DND-41 (cell line): ENCODE results near the gene GRM3.

Source experiments
- ATAC-seq: fragments of 200-7000 bp; cut with Tn5 transposase; 3 replicates; pipeline ENCODE4 v1.9.1; 2021; ENCODE audit warnings: low read depth; ENCODE audit not compliant: insufficient read depth
- DNase-seq: peaks from one replicate; pipeline ENCODE4 v3.0.0-alpha.2; 2020
- H2AFZ ChIP-seq: 2 replicates; pipeline ENCODE4 v1.6.0; 2012; ENCODE audit warnings: low read depth, low read length
- H3K27ac ChIP-seq: 2 replicates; pipeline ENCODE4 v1.5.1; 2012; ENCODE audit warnings: low read length, inconsistent platforms
- H3K27me3 ChIP-seq: fragments of 200-600 bp; sonication (generic); 2 replicates; pipeline ENCODE4 v1.6.0; 2012; ENCODE audit warnings: low read length, mild to moderate bottlenecking, inconsistent platforms; ENCODE audit not compliant: insufficient read depth, poor library complexity
- H3K36me3 ChIP-seq: 2 replicates; pipeline ENCODE4 v1.5.1; 2012; ENCODE audit warnings: low read length, inconsistent platforms; ENCODE audit not compliant: insufficient read depth
- H3K4me1 ChIP-seq: 2 replicates; pipeline ENCODE4 v1.5.1; 2012; ENCODE audit warnings: mild to moderate bottlenecking, low read length; ENCODE audit not compliant: insufficient read depth
- H3K4me2 ChIP-seq: 2 replicates; pipeline ENCODE4 v1.6.0; 2012; ENCODE audit warnings: mild to moderate bottlenecking, moderate library complexity, low read length, inconsistent platforms; ENCODE audit not compliant: insufficient read depth
- H3K4me3 ChIP-seq, 2 experiments: fragments of 200-600 bp in 1 of 2; shearing (Covaris generic) in 1 of 2; 2 replicates each; pipeline ENCODE4 v1.5.1; 2012 to 2016; ENCODE audit warnings: inconsistent platforms in 2 of 2, low read length in 2 of 2, mild to moderate bottlenecking in 2 of 2, low read depth in 1 of 2, moderate library complexity in 1 of 2
- H3K79me2 ChIP-seq: 2 replicates; pipeline ENCODE4 v1.6.0; 2012; ENCODE audit warnings: low read length, inconsistent platforms; ENCODE audit not compliant: insufficient read depth
- H3K9ac ChIP-seq: 2 replicates; pipeline ENCODE4 v1.6.0; 2012; ENCODE audit warnings: low read depth, mild to moderate bottlenecking, inconsistent platforms, low read length, moderate library complexity
- H3K9me3 ChIP-seq: 2 replicates; pipeline ENCODE4 v1.5.1; 2012; ENCODE audit warnings: low read length, moderate library complexity, mild to moderate bottlenecking, inconsistent platforms; ENCODE audit not compliant: insufficient read depth, severe bottlenecking
- H4K20me1 ChIP-seq: 2 replicates; pipeline ENCODE4 v1.6.0; 2012; ENCODE audit warnings: low read length; ENCODE audit not compliant: insufficient read depth
- CTCF ChIP-seq: IDR thresholded peaks from 2 replicates; pipeline ENCODE4 v1.5.1; 2012; ENCODE audit warnings: borderline replicate concordance, low read length, moderate library complexity, mild to moderate bottlenecking; ENCODE audit not compliant: poor library complexity, severe bottlenecking; ENCODE audit errors: extremely low read depth
- EZH2 ChIP-seq: IDR thresholded peaks from 3 replicates; pipeline ENCODE4 v1.6.1; 2012; ENCODE audit warnings: borderline replicate concordance, low read depth, mild to moderate bottlenecking, moderate library complexity, low read length, inconsistent platforms; ENCODE audit not compliant: severe bottlenecking

GRM3 gene

GRCh38 chr7:86748201-86748600, 104.5 kb downstream of the GRM3 start:
- Histone ChIP-seq H3K4me1 (no peaks in the 10 kb centered on the region), H3K79me2 (no peaks in the 10 kb centered on the region), H3K4me3 (no peak overlapping the region), H3K36me3 (no peaks in the 10 kb centered on the region), H3K4me2 (no peak overlapping the region), H3K9ac (no peak overlapping the region), H3K27me3 (no peaks in the 10 kb centered on the region), H3K9me3 (no peaks in the 10 kb centered on the region), H2AFZ (no peak overlapping the region), H4K20me1 (no peaks in the 10 kb centered on the region), H3K27ac (no peak overlapping the region)
- TF ChIP-seq EZH2 (no peak), CTCF (no peak)
- no peak for DNase-seq
- ATAC-seq = no peak

- ATAC-seq = no peak
- H3K4me1 ChIP-seq = no peaks in the 10 kb centered on the region
- no peaks in the 10 kb centered on the region for H4K20me1 ChIP-seq
- no peak overlapping the region for H3K4me2 ChIP-seq
- no peak overlapping the region for H3K4me3 ChIP-seq
- no peak for DNase-seq
- H3K9ac ChIP-seq = no peak overlapping the region
- H3K79me2 ChIP-seq = no peaks in the 10 kb centered on the region
- no peaks in the 10 kb centered on the region for H3K27me3 ChIP-seq
- TF ChIP-seq EZH2 = no peak
- no peak for TF ChIP-seq CTCF
- H3K36me3 ChIP-seq = no peaks in the 10 kb centered on the region
- no peak overlapping the region for H3K27ac ChIP-seq
- no peaks in the 10 kb centered on the region for H3K9me3 ChIP-seq
- no peak overlapping the region for H2AFZ ChIP-seq
Observed at GRCh38 chr7:86748843-86749719, 105.4 kb downstream of the GRM3 start.

- H4K20me1 ChIP-seq = no peaks in the 10 kb centered on the region
- H3K36me3 ChIP-seq = no peaks in the 10 kb centered on the region
- TF ChIP-seq EZH2 (no peak), CTCF (no peak)
- no peak overlapping the region for H3K27ac ChIP-seq
- no peaks in the 10 kb centered on the region for H3K9me3 ChIP-seq
- H3K79me2 ChIP-seq = no peaks in the 10 kb centered on the region
- H3K27me3 ChIP-seq = no peaks in the 10 kb centered on the region
- no peak for DNase-seq
- H3K4me3 ChIP-seq = no peak overlapping the region
- no peak for ATAC-seq
- H2AFZ ChIP-seq = no peak overlapping the region
- H3K9ac ChIP-seq = no peak overlapping the region
- no peaks in the 10 kb centered on the region for H3K4me1 ChIP-seq
- H3K4me2 ChIP-seq = no peak overlapping the region
Observed at GRCh38 chr7:86749741-86750665, 106.3 kb downstream of the GRM3 start.
